ENCODE results near the gene FOSL2.

FOSL2 gene

DNA sequence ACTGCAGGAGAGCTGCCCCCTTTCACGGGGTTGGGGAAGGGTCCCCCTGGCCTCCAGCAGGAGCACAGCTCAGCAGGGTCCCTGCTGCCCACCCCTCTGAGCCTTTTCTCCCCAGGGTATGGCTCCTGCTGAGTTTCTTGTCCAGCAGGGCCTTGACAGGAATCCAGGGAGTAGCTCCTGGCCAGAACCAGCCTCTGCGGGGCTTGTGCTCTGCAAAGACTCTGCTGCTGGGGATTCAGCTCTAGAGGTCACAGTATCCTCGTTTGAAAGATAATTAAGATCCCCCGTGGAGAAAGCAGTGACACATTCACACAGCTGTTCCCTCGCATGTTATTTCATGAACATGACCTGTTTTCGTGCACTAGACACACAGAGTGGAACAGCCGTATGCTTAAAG is 21.2 kb downstream of the FOSL2 start:
- DNase-seq: no peak

- DNase-seq: no peak
Observed at GRCh38 chr2:28414583-28414982, 21.9 kb downstream of the FOSL2 start.

GRCh38 chr2:28415010-28415409 is 22.4 kb downstream of the FOSL2 start:
- no peak for DNase-seq

- no peak for DNase-seq
Observed at GRCh38 chr2:28415715-28416114, 23.1 kb downstream of the FOSL2 start.

DNA sequence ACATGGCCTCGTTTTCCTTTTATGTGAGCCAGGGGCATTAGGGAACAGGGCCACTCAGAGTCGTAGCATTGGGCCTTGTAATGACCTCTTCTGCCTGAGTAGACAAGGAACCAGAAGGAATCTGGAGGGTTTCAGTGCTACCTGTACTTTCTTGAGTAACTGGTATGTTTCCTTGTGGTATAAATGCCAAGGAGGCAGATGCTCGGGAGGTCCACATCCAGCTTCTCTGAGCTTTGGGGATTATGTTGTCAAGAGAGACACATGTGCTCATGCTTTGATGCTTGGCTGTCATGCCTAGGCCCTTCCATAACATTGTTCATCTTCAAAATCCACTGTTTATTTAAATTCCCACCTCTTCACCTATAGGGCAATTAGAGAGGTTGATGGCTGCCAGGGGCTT is 26.3 kb downstream of the FOSL2 start:
- DNase-seq: no peak

DNA sequence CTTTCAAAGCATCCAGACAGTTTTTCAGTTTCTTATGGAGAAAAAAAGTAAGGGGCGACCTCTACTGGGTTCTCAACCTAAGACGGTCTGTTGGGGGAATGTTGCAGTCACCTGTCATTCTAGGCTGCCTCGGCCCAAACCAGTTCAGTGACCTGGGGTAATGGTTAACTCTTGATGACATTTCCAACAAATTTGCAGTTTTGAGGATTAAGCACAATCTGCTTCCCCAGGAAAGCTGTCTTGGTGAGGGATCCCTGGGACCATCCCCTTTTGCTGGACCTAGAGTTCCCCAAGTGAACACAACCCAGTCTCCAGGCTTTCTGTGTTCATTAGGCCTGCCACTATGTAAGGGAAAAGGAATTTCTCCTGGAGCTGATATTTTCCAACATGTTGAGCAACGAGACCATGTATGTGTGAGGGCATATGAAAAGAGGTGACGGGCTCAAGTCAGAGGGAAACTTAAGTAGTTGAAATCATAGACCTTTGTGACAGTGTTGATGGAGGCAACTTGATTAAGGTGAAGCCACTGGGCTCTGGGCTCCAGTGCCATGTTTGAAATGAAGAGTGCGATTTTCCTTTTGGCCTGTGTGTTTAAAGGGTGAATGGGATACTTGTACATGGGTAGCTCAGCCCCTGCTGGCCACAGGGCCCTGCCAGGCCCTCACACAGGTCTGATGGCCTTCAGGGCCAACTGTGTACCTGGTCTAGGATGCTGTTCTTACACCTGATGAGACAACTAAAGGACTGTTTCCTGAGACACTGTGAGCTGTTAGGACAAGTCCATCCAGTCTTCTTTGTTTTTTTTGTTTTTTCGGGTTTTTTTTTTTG is 27.0 kb downstream of the FOSL2 start:
- DNase-seq: no peak

GRCh38 chr2:28420722-28421121 is 28.1 kb downstream of the FOSL2 start:
- DNase-seq: no peak

- DNase-seq: no peak
Observed at GRCh38 chr2:28422908-28423741, 30.5 kb downstream of the FOSL2 start.

DNA sequence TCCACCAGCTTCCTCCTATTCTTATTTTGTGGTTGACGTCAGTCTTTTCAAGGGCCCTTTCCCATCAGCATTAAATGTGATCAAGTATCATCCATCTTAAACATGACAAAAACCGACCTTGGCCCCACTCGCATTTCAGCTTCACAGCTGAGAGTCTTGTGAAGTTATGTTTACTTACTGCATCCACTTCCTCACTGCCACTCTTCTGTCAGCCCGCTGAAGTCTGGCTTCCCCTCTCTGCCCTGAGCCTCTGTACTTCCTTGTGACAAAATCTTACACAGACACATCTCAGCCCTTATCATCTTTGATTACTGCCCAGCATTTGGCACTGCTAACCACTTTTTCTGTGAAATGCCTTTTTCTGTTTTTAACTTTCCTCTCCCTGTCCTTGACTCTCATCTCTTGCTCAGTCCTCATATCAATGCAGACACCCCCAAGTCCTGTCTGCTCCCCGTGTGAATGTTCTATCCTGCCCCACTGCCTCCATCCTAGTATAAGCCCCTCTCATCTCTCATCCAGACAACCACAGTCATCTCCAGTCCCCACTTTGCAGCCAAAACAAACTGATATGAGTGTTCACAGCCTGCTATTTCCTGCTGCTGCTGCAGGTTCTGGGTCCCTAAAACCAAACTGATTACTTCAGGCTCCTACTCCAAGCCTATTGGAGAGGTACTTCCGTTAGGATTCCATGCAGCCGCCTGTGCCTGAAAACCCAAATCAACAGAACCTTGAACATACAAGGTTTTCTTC is 31.4 kb downstream of the FOSL2 start:
- no peak for DNase-seq

DNA sequence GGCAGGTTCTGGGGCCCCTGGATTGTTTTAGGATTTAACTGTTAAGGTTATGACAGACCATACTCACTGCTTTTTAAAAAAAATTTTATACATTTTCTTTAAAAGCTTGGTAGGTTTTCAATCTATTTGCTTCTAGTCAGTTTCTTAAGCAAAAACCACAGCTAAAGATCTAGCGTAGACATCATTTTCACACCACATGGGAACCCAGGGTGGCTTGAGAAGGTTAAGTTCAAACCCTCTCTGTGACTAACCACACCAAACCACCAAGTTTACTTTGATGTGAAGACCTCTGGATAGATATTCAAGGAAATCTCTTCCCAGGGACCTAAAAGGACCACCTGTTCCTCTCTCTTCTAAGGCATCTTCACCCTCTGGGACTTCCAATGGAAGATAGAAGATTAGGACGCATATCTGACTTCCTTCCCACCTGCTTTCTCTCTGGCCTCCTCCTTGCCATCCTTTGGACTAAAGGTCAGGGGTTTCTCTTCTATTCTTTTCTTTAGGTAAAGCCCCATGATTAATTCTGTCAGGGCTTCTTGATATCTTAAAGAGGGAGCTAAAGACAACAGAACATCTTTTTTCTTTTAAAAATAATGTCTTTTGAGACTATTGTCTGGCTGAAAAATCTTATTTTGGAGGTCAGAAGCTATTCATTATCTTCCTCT is 32.3 kb downstream of the FOSL2 start:
- DNase-seq: no peak

GRCh38 chr2:28425464-28425835 is 32.8 kb downstream of the FOSL2 start:
- DNase-seq: no peak

DNA sequence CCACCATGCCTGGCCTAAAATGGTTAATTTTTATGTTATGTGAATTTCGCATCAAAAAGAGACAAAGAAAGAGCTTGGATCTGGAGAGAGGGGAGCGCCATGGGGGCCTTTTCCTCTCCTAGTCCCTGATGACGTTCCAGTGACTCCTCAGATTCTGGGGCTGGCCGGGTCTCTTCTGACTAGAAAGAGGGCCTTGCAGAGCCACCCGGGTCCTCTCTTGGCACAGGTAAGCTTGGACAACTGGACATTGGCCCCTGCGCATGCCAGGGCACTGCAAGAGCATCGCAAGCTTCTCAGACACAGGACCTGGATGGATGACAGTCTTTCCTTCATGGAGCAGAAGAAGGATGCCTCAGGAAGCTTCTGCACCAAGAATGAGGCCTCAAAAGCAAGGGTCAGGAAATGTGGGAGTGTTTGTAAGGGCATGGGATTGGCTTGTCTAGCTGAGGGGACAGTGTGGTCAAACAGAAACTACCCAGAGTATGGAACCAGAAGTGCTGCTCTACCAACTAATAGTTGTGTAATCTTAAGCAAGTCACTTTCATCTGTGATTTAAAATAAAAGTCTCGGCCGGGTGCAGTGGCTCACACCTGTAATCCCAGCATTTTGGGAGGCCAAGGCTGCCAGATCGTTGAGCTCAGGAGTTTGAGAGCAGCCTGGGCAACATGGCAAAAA is 35.2 kb downstream of the FOSL2 start:
- DNase-seq: no peak

GRCh38 chr2:28428486-28428885 is 35.8 kb downstream of the FOSL2 start:
- no peak for DNase-seq

DNA sequence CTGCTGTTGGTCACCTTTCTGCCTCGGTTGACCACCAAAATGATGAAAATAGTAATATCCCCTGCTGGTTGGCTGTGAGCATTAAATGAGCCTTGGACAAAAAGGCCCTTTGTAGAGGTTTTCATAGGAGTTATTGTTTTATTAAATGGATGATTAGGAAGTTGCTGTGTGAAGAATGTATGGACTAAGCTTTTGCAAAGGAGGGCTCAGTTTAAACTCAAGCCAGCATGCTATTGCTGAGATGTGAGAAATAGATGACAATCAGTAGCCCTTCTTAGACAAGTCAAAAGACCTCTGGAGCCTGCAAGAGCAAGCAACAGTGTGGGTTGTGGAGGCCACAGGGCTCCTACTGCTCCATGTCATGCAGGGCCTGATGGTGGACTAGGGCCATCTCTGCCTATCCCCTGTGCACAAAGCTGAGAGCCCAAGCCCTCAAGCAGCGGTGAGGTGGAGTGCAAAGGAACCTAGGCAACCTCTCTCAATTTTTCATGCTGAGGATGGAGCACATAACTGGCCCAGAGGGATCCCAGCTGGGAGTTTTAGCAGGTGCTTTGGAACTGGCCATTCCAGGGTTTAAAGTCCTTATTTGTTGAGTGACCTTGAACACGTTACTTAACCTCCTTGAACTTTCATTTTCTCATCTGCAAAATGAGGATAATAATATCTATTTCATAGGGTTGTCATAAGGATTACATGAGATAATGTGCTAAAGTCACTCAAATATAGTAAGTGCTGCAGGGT is 37.1 kb downstream of the FOSL2 start:
- DNase-seq: no peak

DNA sequence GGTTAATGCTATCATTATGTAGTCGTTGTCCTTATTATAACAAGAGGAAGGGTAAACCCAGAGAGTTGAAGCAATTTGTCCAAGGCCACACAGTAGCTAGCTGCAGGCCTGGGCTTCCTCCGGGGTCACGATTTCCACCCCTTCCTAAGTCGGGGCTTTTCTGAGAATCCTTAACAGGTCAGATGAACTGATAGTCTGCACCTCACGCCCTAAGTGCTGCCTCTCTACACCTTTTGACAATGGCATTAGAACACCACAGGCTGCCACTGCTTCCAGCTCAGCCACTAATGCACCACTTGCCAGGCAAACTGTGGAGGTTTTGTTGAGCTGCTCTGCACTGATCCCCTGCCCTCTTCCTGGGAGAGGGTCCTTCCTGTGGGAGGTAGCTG is 37.7 kb downstream of the FOSL2 start:
- DNase-seq: no peak

- no peak for DNase-seq
Observed at GRCh38 chr2:28430788-28431418, 38.2 kb downstream of the FOSL2 start.

DNA sequence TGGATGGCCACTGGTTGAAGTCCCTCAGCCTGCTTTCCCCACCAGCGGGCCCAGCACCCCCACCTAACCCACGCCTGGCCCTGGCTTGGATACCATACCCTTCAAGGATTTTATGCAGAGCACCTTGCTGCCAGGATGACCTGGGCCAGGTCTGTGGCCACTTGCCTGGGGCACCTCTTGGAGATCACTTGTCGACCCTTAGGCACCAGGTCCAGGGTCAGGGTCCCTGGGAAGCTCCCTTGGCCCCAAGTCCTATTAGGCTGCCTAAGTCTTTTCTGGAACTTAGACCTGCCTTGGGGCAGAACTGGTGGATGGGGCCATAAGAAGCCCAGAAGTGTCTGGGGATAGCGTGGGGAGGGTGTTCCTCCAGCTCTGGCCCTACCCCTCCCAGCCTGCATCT is 39.1 kb downstream of the FOSL2 start:
- no peak for DNase-seq

- no peak for DNase-seq
Observed at GRCh38 chr2:28432362-28432761, 39.7 kb downstream of the FOSL2 start.

GRCh38 chr2:28433215-28433614 is 40.6 kb downstream of the FOSL2 start:
- DNase-seq: no peak

DNA sequence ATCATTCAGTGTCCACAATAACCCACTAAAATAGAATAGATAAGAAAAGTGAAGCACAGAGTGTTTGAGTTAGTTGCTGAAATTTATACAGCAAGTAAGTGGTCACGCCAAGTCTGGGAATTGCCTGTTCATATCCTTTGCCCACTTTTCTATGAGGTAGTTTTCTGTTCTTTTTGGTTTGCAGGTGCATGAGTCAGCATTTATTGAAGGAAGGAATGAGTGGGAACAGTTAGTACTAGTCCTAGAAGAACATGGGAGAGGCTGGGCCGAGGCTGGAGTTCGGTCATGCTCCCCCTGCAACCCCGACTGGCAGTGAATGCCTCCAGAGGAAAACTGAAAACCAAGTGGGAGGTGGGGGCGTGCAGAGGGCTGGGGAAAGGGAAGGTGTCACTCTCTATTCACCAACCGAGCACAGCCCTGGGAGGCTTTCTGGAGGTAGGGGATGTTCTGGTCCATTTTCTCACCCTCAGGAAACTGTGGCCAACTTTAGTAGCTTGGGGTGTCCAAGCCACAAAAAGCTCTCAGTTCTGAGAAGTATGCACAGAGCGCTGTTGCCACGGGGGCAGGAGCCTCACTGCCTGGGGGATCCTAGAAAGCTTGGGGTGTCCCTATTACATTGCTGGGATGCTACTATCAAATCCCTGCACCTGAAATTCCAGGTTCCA is 41.4 kb downstream of the FOSL2 start:
- no peak for DNase-seq

GRCh38 chr2:28434600-28434989 is 41.9 kb downstream of the FOSL2 start:
- peak; percentile 47 for DNase-seq
